Measurements from ENCODE around the gene PSMD2.

The PSMD2 gene

GRCh38 chr3:184298759-184299487, at the start of gene PSMD2:
PSMD2 (plus strand) TSS chr3:184299241; CDS start chr3:184299267, 26 bp downstream.
- no peaks in the 10 kb centered on the region for H3K4me1 ChIP-seq (ENCODE audit: control insufficient read depth, insufficient read depth, low read length)
- peak within 1 kb of the TSS; percentile 89 for H3K27ac ChIP-seq (ENCODE audit: low read depth, low read length)

GRCh38 chr3:184249412-184250166, 49.5 kb upstream of the PSMD2 start, which contains the start of gene EEF1AKMT4:
EEF1AKMT4 (plus strand) TSS chr3:184249672; CDS start chr3:184249695, 23 bp downstream.
- peak within 1 kb of the TSS; percentile 97 for H3K27ac ChIP-seq (ENCODE audit: low read depth, low read length)
- H3K36me3 ChIP-seq (ENCODE audit: control insufficient read depth, insufficient read depth, low read length), result peaks cover 14% of the 10 kb centered on the region
- peak within 1 kb of the TSS; percentile 79 for H3K4me3 ChIP-seq (ENCODE audit: low read depth, low read length)
- H3K9me3 ChIP-seq (ENCODE audit: control insufficient read depth, insufficient read depth, low read length), result no peaks in the 10 kb centered on the region
- no peaks in the 10 kb centered on the region for H3K4me1 ChIP-seq (ENCODE audit: control insufficient read depth, insufficient read depth, low read length)
- no peaks in the 10 kb centered on the region for H3K27me3 ChIP-seq (ENCODE audit: control insufficient read depth, insufficient read depth, low read length)
- H3K9ac ChIP-seq (ENCODE audit: low read depth, low read length), result peak within 1 kb of the TSS; percentile 93

More at GRCh38 chr3:184298759-184299487, at the start of gene PSMD2:
- Histone ChIP-seq H3K9me3 (ENCODE audit: control insufficient read depth, insufficient read depth, low read length) (no peaks in the 10 kb centered on the region), H3K27me3 (ENCODE audit: control insufficient read depth, insufficient read depth, low read length) (no peaks in the 10 kb centered on the region), H3K36me3 (ENCODE audit: control insufficient read depth, insufficient read depth, low read length) (peaks cover 38% of the 10 kb centered on the region), H3K9ac (ENCODE audit: low read depth, low read length) (peak within 1 kb of the TSS; percentile 87), H3K4me3 (ENCODE audit: low read depth, low read length) (peak within 1 kb of the TSS; percentile 98)

GRCh38 chr3:184250167-184250828, 48.7 kb upstream of the PSMD2 start:
- Histone ChIP-seq H3K9ac (ENCODE audit: low read depth, low read length) (peak overlapping the region; percentile 93), H3K9me3 (ENCODE audit: control insufficient read depth, insufficient read depth, low read length) (no peaks in the 10 kb centered on the region), H3K27me3 (ENCODE audit: control insufficient read depth, insufficient read depth, low read length) (no peaks in the 10 kb centered on the region), H3K4me3 (ENCODE audit: low read depth, low read length) (peak overlapping the region; percentile 79), H3K4me1 (ENCODE audit: control insufficient read depth, insufficient read depth, low read length) (no peaks in the 10 kb centered on the region), H3K27ac (ENCODE audit: low read depth, low read length) (peak overlapping the region; percentile 84), H3K36me3 (ENCODE audit: control insufficient read depth, insufficient read depth, low read length) (peaks cover 7% of the 10 kb centered on the region)

GRCh38 chr3:184255291-184256039, 43.6 kb upstream of the PSMD2 start:
- Histone ChIP-seq H3K27me3 (ENCODE audit: control insufficient read depth, insufficient read depth, low read length) (peaks cover 26% of the 10 kb centered on the region), H3K9me3 (ENCODE audit: control insufficient read depth, insufficient read depth, low read length) (no peaks in the 10 kb centered on the region), H3K9ac (ENCODE audit: low read depth, low read length) (no peak overlapping the region), H3K27ac (ENCODE audit: low read depth, low read length) (no peak overlapping the region), H3K4me3 (ENCODE audit: low read depth, low read length) (no peak overlapping the region), H3K4me1 (ENCODE audit: control insufficient read depth, insufficient read depth, low read length) (no peaks in the 10 kb centered on the region), H3K36me3 (ENCODE audit: control insufficient read depth, insufficient read depth, low read length) (0 out of 2 replicates have a peak, but pooled peaks cover 5% of the 10 kb centered on the region)

- no peaks in the 10 kb centered on the region for H3K4me1 ChIP-seq (ENCODE audit: control insufficient read depth, insufficient read depth, low read length)
- no peak overlapping the region for H3K9ac ChIP-seq (ENCODE audit: low read depth, low read length)
These were observed 41.7 kb upstream of the PSMD2 start for GRCh38 chr3:184257083-184257915.

GRCh38 chr3:184258926-184259325, 40.1 kb upstream of the PSMD2 start:
- no peaks in the 10 kb centered on the region for H3K9me3 ChIP-seq (ENCODE audit: control insufficient read depth, insufficient read depth, low read length)
- 0 out of 2 replicates have a peak, but pooled peaks cover 5% of the 10 kb centered on the region for H3K36me3 ChIP-seq (ENCODE audit: control insufficient read depth, insufficient read depth, low read length)
- H3K27me3 ChIP-seq (ENCODE audit: control insufficient read depth, insufficient read depth, low read length), result peaks cover 53% of the 10 kb centered on the region
- H3K27ac ChIP-seq (ENCODE audit: low read depth, low read length), result no peak overlapping the region
- H3K9ac ChIP-seq (ENCODE audit: low read depth, low read length), result no peak overlapping the region
- H3K4me1 ChIP-seq (ENCODE audit: control insufficient read depth, insufficient read depth, low read length), result peaks cover 6% of the 10 kb centered on the region
- H3K4me3 ChIP-seq (ENCODE audit: low read depth, low read length), result no peak overlapping the region

More at GRCh38 chr3:184257083-184257915, 41.7 kb upstream of the PSMD2 start:
- H3K27ac ChIP-seq (ENCODE audit: low read depth, low read length), result no peak overlapping the region
- no peaks in the 10 kb centered on the region for H3K9me3 ChIP-seq (ENCODE audit: control insufficient read depth, insufficient read depth, low read length)
- H3K36me3 ChIP-seq (ENCODE audit: control insufficient read depth, insufficient read depth, low read length), result 0 out of 2 replicates have a peak, but pooled peaks cover 5% of the 10 kb centered on the region
- peaks cover 40% of the 10 kb centered on the region for H3K27me3 ChIP-seq (ENCODE audit: control insufficient read depth, insufficient read depth, low read length)
- no peak overlapping the region for H3K4me3 ChIP-seq (ENCODE audit: low read depth, low read length)

GRCh38 chr3:184259396-184259877, 39.6 kb upstream of the PSMD2 start:
- H3K9me3 ChIP-seq (ENCODE audit: control insufficient read depth, insufficient read depth, low read length), result no peaks in the 10 kb centered on the region
- H3K27me3 ChIP-seq (ENCODE audit: control insufficient read depth, insufficient read depth, low read length), result peaks cover 53% of the 10 kb centered on the region
- H3K4me1 ChIP-seq (ENCODE audit: control insufficient read depth, insufficient read depth, low read length), result peaks cover 6% of the 10 kb centered on the region
- 0 out of 2 replicates have a peak, but pooled peaks cover 5% of the 10 kb centered on the region for H3K36me3 ChIP-seq (ENCODE audit: control insufficient read depth, insufficient read depth, low read length)
- no peak overlapping the region for H3K27ac ChIP-seq (ENCODE audit: low read depth, low read length)
- no peak overlapping the region for H3K9ac ChIP-seq (ENCODE audit: low read depth, low read length)
- H3K4me3 ChIP-seq (ENCODE audit: low read depth, low read length), result peak overlapping the region; percentile 33; the same call in 1 of the 2 replicates

GRCh38 chr3:184259878-184260723, 38.9 kb upstream of the PSMD2 start:
- Histone ChIP-seq H3K36me3 (ENCODE audit: control insufficient read depth, insufficient read depth, low read length) (0 out of 2 replicates have a peak, but pooled peaks cover 5% of the 10 kb centered on the region), H3K4me3 (ENCODE audit: low read depth, low read length) (peak overlapping the region; percentile 73), H3K4me1 (ENCODE audit: control insufficient read depth, insufficient read depth, low read length) (peaks cover 6% of the 10 kb centered on the region), H3K27me3 (ENCODE audit: control insufficient read depth, insufficient read depth, low read length) (peaks cover 53% of the 10 kb centered on the region), H3K9ac (ENCODE audit: low read depth, low read length) (no peak overlapping the region), H3K9me3 (ENCODE audit: control insufficient read depth, insufficient read depth, low read length) (no peaks in the 10 kb centered on the region), H3K27ac (ENCODE audit: low read depth, low read length) (no peak overlapping the region)

- 0 out of 2 replicates have a peak overlapping the region, but pooled peaks have one; percentile 26 for H3K9ac ChIP-seq (ENCODE audit: low read depth, low read length)
These were observed 38.2 kb upstream of the PSMD2 start for GRCh38 chr3:184260724-184261269.

More at GRCh38 chr3:184260724-184261269, 38.2 kb upstream of the PSMD2 start:
- Histone ChIP-seq H3K27me3 (ENCODE audit: control insufficient read depth, insufficient read depth, low read length) (peaks cover 53% of the 10 kb centered on the region), H3K4me1 (ENCODE audit: control insufficient read depth, insufficient read depth, low read length) (peaks cover 6% of the 10 kb centered on the region), H3K4me3 (ENCODE audit: low read depth, low read length) (peak overlapping the region; percentile 73), H3K9me3 (ENCODE audit: control insufficient read depth, insufficient read depth, low read length) (no peaks in the 10 kb centered on the region), H3K27ac (ENCODE audit: low read depth, low read length) (peak overlapping the region; percentile 69), H3K36me3 (ENCODE audit: control insufficient read depth, insufficient read depth, low read length) (0 out of 2 replicates have a peak, but pooled peaks cover 5% of the 10 kb centered on the region)

Data from HUES48 (cell line).